A549 (cell line): ENCODE measurements around the gene ASXL2.

ENCODE experiments used
- CBX8 ChIP-seq: fragments of 200-600 bp; sonication (generic); IDR thresholded peaks from 2 replicates; pipeline ENCODE4 v1.6.1; 2016
- CTCF ChIP-seq: fragments of >200 bp; sonication (Bioruptor Twin); formaldehyde crosslinking; IDR thresholded peaks from 3 replicates; pipeline ENCODE4 v1.5.1; 2016
- EP300 ChIP-seq, 2 experiments: fragments of >200 bp; sonication (Bioruptor Twin); formaldehyde crosslinking; IDR thresholded peaks; 2 replicates in 1 of 2; 3 replicates in 1 of 2; pipeline ENCODE4 v1.6.1; 2016 to 2017
- FOSL2 ChIP-seq, 2 experiments: fragments of 450-650 bp in 1 of 2; fragments of >200 bp in 1 of 2; sonication (Bioruptor Twin) in 1 of 2; formaldehyde crosslinking; IDR thresholded peaks; 2 replicates each; pipeline versions ENCODE4 v1.5.0 to v1.6.1; 2016 to 2020; ENCODE audit warnings: mild to moderate bottlenecking in 1 of 2, moderate library complexity in 1 of 2
- HOXB5 ChIP-seq: fragments of 250-450 bp; sonication (Bioruptor Pico); IDR thresholded peaks from 2 replicates; pipeline ENCODE4 v1.5.0; 2020; ENCODE audit warnings: mild to moderate bottlenecking, moderate library complexity
- MAFK ChIP-seq: fragments of 450-650 bp; IDR thresholded peaks from 2 replicates; pipeline ENCODE4 v1.6.1; 2014; ENCODE audit not compliant: partially characterized antibody
- MAX ChIP-seq: IDR thresholded peaks from 2 replicates; pipeline ENCODE4 v1.6.1; 2012
- NR3C1 ChIP-seq: fragments of >200 bp; sonication (Bioruptor Twin); formaldehyde crosslinking; IDR thresholded peaks from 3 replicates; pipeline ENCODE4 v1.6.1; 2017
- POLR2A ChIP-seq: IDR thresholded peaks from 2 replicates; pipeline ENCODE4 v1.6.1; 2012; ENCODE audit warnings: mild to moderate bottlenecking, low read length
- RAD21 ChIP-seq, 2 experiments: fragments of >200 bp in 1 of 2; sonication (Bioruptor Twin) in 1 of 2; formaldehyde crosslinking in 1 of 2; IDR thresholded peaks in 1 of 2; conservative IDR thresholded peaks in 1 of 2; 2 replicates in 1 of 2; 3 replicates in 1 of 2; pipeline ENCODE4 v1.6.1; 2012 to 2018; ENCODE audit warnings: inconsistent platforms in 1 of 2
- RFX5 ChIP-seq: fragments of 450-650 bp; IDR thresholded peaks from 2 replicates; pipeline ENCODE4 v1.7.1; 2014; ENCODE audit warnings: antibody characterized with exemption, mild to moderate bottlenecking, moderate library complexity
- SREBF2 ChIP-seq: fragments of 450-650 bp; IDR thresholded peaks from 2 replicates; pipeline ENCODE4 v1.6.1; 2014; ENCODE audit warnings: mild to moderate bottlenecking, moderate library complexity
- ZFP36 ChIP-seq: fragments of 450-650 bp; IDR thresholded peaks from 2 replicates; pipeline ENCODE4 v1.6.1; 2014; ENCODE audit warnings: borderline replicate concordance; ENCODE audit not compliant: partially characterized antibody

GRCh38 chr2:25777077-25777476, 101.2 kb downstream of the ASXL2 start:
- TF ChIP-seq MAX (no peak), CTCF (no peak), HOXB5 (CRISPR knock-in tag) (no peak), CBX8 (no peak), FOSL2 (IDR thresholded peaks at IDR 0.05) (no peak), FOSL2 (CRISPR knock-in tag; IDR thresholded peaks at IDR 0.05) (no peak), RFX5 (no peak), MAFK (no peak), POLR2A (no peak), SREBF2 (no peak), EP300 (IDR thresholded peaks at IDR 0.05) (no peak), ZFP36 (no peak), NR3C1 (no peak), RAD21 (conservative IDR thresholded peaks at IDR 0.05 in 1 of 2, IDR thresholded peaks at IDR 0.05 in 1 of 2) (no peak)
